Keratinocyte (primary cell): Measurements from ENCODE around the gene CERS2. TPM values are rescaled to one million over a fixed set of nuclear protein-coding genes. Genes with fewer than 3 reads are reported as not detected.

ENCODE experiments used
- DNase-seq: peaks from one replicate; pipeline ENCODE4 v3.0.0-alpha.2; 2011; ENCODE audit warnings: low read depth, missing footprints, low spot score
- FAIRE-seq: peaks from 2 replicates; lab custom pipeline; 2011; peaks lifted over from hg19 to GRCh38; lab: Jason Lieb, UNC
- H2AFZ ChIP-seq: 2 replicates; pipeline ENCODE4 v1.6.0; 2012; ENCODE audit warnings: low read length, control low read depth, inconsistent platforms; ENCODE audit not compliant: control insufficient read depth
- H3K27ac ChIP-seq: 2 replicates; pipeline ENCODE4 v1.5.1; 2011; ENCODE audit warnings: low read length; ENCODE audit not compliant: control insufficient read depth, insufficient read depth
- H3K27me3 ChIP-seq: 3 replicates; pipeline ENCODE4 v1.6.0; 2011; ENCODE audit warnings: low read length; ENCODE audit not compliant: control insufficient read depth, insufficient read depth; ENCODE audit errors: extremely low read depth
- H3K36me3 ChIP-seq, 2 experiments: 2 replicates in 1 of 2; 3 replicates in 1 of 2; pipeline ENCODE4 v1.5.1; 2011; ENCODE audit warnings: low read length in 2 of 2, mild to moderate bottlenecking in 1 of 2; ENCODE audit not compliant: control insufficient read depth in 2 of 2, insufficient read depth in 2 of 2; ENCODE audit errors: extremely low read depth in 1 of 2
- H3K4me1 ChIP-seq: 3 replicates; pipeline ENCODE4 v1.5.1; 2011; ENCODE audit warnings: low read length; ENCODE audit not compliant: control insufficient read depth, insufficient read depth; ENCODE audit errors: extremely low read depth
- H3K4me2 ChIP-seq: 3 replicates; pipeline ENCODE4 v1.6.0; 2011; ENCODE audit warnings: low read depth, low read length; ENCODE audit not compliant: control insufficient read depth, insufficient read depth; ENCODE audit errors: extremely low read depth
- H3K4me3 ChIP-seq, 3 experiments: fragments of 200-600 bp in 1 of 3; sonication (generic) in 1 of 3; 2 replicates in 2 of 3; 3 replicates in 1 of 3; pipeline ENCODE4 v1.5.1; 2011 to 2016; ENCODE audit warnings: low read length in 3 of 3, mild to moderate bottlenecking in 3 of 3, control low read depth in 2 of 3, inconsistent platforms in 1 of 3, low read depth in 1 of 3, mixed read lengths in 1 of 3, mixed run types in 1 of 3, moderate library complexity in 1 of 3; ENCODE audit not compliant: control insufficient read depth in 2 of 3, insufficient read depth in 2 of 3; ENCODE audit errors: extremely low read depth in 1 of 3
- H3K79me2 ChIP-seq: 2 replicates; pipeline ENCODE4 v1.6.0; 2012; ENCODE audit warnings: low read length; ENCODE audit not compliant: control insufficient read depth, insufficient read depth
- H3K9ac ChIP-seq: 3 replicates; pipeline ENCODE4 v1.6.0; 2011; ENCODE audit warnings: low read length; ENCODE audit not compliant: control insufficient read depth, insufficient read depth; ENCODE audit errors: extremely low read depth
- H3K9me1 ChIP-seq: 3 replicates; pipeline ENCODE4 v1.6.0; 2011; ENCODE audit warnings: low read length; ENCODE audit not compliant: control insufficient read depth, insufficient read depth; ENCODE audit errors: extremely low read depth
- H3K9me3 ChIP-seq: 2 replicates; pipeline ENCODE4 v1.5.1; 2012; ENCODE audit warnings: low read depth, low read length; ENCODE audit not compliant: control insufficient read depth
- H4K20me1 ChIP-seq: 3 replicates; pipeline ENCODE4 v1.6.0; 2011; ENCODE audit warnings: low read length; ENCODE audit not compliant: control insufficient read depth, insufficient read depth; ENCODE audit errors: extremely low read depth
- CTCF ChIP-seq, 3 experiments: IDR thresholded peaks in 1 of 3; conservative IDR thresholded peaks in 1 of 3; optimal IDR thresholded peaks in 1 of 3; 2 replicates in 2 of 3; 3 replicates in 1 of 3; pipeline versions ENCODE3 to v1.5.1; 2011; ENCODE audit warnings: low read length in 3 of 3, mild to moderate bottlenecking in 3 of 3, moderate library complexity in 2 of 3, control low read depth in 1 of 3, inconsistent platforms in 1 of 3; ENCODE audit not compliant: insufficient read depth in 2 of 3; ENCODE audit errors: extremely low read depth in 1 of 3
- EZH2 ChIP-seq: IDR thresholded peaks from one replicate; pipeline ENCODE4 v1.6.1; 2012; ENCODE audit warnings: inconsistent platforms, mild to moderate bottlenecking, low read length, moderate library complexity
- dilution Hi-C: fragments of 300-500 bp; cut with MboI; formaldehyde crosslinking; loops from one replicate; pipeline ENCODE4 v1.7.0; 2020; ENCODE audit warnings: low sequenced_read_pairs; ENCODE audit not compliant: extremely low pct_ligation_motif_present
- polyA plus RNA-seq, 5 experiments: library from polyadenylated mRNA; depleted of rRNA in 3 of 5; stranded (reverse) in 3 of 5; stranded (forward) in 1 of 5; unstranded in 1 of 5; fragments of >200 nt; gene quantifications; 1 replicate in 1 of 5; 2 replicates in 3 of 5; 3 replicates in 1 of 5; pipeline versions ENCODE4 v1.2.1 to v1.2.3, GENCODE V29; 2011 to 2012; ENCODE audit warnings: missing spikeins in 2 of 5, low read depth in 1 of 5, low replicate concordance in 1 of 5

Gene CERS2
- polyA plus RNA-seq, 1 donor (not counting 4 experiments of a cell fraction or from before 2014, with no cell fraction given): 121 TPM

GRCh38 chr1:151012684-151013471, 38.2 kb upstream of the CERS2 start:
- Histone ChIP-seq H3K4me1 (peaks cover 11% of the 10 kb centered on the region), H3K27me3 (no peaks in the 10 kb centered on the region), H3K4me3 (no peak overlapping the region), H2AFZ (no peak overlapping the region), H4K20me1 (no peaks in the 10 kb centered on the region), H3K9me1 (peaks cover 2% of the 10 kb centered on the region), H3K27ac (no peak overlapping the region), H3K36me3 (peaks cover 0 to 4% of the 10 kb centered on the region in 2 experiments), H3K9ac (no peak overlapping the region), H3K79me2 (no peaks in the 10 kb centered on the region), H3K4me2 (no peak overlapping the region), H3K9me3 (no peaks in the 10 kb centered on the region)
- TF ChIP-seq CTCF (optimal IDR thresholded peaks at IDR 0.05 in 1 of 3, IDR thresholded peaks at IDR 0.05 in 1 of 3, conservative IDR thresholded peaks at IDR 0.05 in 1 of 3; ENCODE audit: extremely low read depth in 1 of 3, insufficient read depth in 2 of 3, low read length in 3 of 3): no peak
- dilution Hi-C loops: no loop called here
- FAIRE-seq (no peak), DNase-seq (no peak)

- TF ChIP-seq EZH2 (no peak), CTCF (optimal IDR thresholded peaks at IDR 0.05 in 1 of 3, IDR thresholded peaks at IDR 0.05 in 1 of 3, conservative IDR thresholded peaks at IDR 0.05 in 1 of 3; ENCODE audit: extremely low read depth in 1 of 3, insufficient read depth in 2 of 3, low read length in 3 of 3) (no peak)
- no peak for DNase-seq
- Histone ChIP-seq H3K79me2 (no peaks in the 10 kb centered on the region), H3K9me1 (peaks cover 2% of the 10 kb centered on the region), H3K9ac (no peak overlapping the region), H3K4me2 (no peak overlapping the region), H3K27me3 (no peaks in the 10 kb centered on the region), H3K27ac (no peak overlapping the region), H3K4me1 (peaks cover 26% of the 10 kb centered on the region), H3K9me3 (no peaks in the 10 kb centered on the region), H4K20me1 (no peaks in the 10 kb centered on the region), H3K4me3 (no peak overlapping the region), H3K36me3 (peaks cover 0 to 4% of the 10 kb centered on the region in 2 experiments), H2AFZ (no peak overlapping the region)
- dilution Hi-C loops: no loop called here
- no peak for FAIRE-seq
Observed at GRCh38 chr1:151011154-151011850, 36.7 kb upstream of the CERS2 start.
